NCI-H187 (cell line): ENCODE measurements around the gene NOL6.
"Not testable (repeated sequence)": the region's sequence is repeated elsewhere in the genome, so short reads cannot be mapped to it uniquely, and the experiment has no call there.

Experiments
- DNase-seq, 2 experiments: peaks; one replicate each; lab custom pipeline; 2025; lab: John Stamatoyannopoulos, UW

Gene NOL6, protein sequence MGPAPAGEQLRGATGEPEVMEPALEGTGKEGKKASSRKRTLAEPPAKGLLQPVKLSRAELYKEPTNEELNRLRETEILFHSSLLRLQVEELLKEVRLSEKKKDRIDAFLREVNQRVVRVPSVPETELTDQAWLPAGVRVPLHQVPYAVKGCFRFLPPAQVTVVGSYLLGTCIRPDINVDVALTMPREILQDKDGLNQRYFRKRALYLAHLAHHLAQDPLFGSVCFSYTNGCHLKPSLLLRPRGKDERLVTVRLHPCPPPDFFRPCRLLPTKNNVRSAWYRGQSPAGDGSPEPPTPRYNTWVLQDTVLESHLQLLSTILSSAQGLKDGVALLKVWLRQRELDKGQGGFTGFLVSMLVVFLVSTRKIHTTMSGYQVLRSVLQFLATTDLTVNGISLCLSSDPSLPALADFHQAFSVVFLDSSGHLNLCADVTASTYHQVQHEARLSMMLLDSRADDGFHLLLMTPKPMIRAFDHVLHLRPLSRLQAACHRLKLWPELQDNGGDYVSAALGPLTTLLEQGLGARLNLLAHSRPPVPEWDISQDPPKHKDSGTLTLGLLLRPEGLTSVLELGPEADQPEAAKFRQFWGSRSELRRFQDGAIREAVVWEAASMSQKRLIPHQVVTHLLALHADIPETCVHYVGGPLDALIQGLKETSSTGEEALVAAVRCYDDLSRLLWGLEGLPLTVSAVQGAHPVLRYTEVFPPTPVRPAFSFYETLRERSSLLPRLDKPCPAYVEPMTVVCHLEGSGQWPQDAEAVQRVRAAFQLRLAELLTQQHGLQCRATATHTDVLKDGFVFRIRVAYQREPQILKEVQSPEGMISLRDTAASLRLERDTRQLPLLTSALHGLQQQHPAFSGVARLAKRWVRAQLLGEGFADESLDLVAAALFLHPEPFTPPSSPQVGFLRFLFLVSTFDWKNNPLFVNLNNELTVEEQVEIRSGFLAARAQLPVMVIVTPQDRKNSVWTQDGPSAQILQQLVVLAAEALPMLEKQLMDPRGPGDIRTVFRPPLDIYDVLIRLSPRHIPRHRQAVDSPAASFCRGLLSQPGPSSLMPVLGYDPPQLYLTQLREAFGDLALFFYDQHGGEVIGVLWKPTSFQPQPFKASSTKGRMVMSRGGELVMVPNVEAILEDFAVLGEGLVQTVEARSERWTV

DNA sequence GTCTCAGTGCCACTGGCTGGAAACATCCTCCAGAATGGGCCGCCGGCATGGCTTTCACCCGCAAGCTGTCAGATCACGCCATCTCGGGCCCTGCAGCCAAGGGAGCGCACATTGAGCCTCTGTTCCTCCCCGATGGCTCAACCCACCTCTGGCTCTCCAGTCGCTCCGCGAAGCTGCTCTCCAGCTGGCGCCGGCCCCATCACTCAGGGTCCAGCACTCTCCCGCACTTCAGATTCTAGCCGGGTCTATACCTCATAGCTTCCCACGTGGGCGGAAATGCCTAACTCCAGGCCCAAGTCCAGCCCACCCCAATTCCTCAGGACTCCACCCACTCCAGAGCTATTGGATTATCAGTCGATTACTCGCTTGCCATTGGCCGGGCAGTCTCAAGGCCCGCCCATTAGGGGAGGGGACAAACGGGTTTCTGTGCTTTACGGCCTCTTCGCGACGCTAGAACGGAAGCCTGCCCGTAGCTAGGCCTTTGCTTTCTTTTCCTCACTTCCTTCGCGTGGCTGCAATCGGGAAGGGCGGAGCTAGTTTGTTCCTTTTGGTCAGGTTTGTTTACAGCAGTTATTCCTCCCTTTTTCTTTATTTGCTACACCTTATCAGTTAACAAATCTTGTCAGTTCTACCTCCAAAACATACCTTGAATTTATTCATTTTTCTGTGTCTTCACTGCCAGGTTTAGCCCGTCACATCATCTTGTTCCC lies at the start of gene NOL6:
NOL6 (minus strand) TSS at position 282 of the 710 bp plus-strand sequence; CDS start at position 200, 82 bp downstream.
- DNase-seq, result peak; percentile 87 to 92

- DNase-seq, result not testable (repeated sequence)
These were observed 48.1 kb upstream of the NOL6 start for GRCh38 chr9:33521861-33522260.

DNA sequence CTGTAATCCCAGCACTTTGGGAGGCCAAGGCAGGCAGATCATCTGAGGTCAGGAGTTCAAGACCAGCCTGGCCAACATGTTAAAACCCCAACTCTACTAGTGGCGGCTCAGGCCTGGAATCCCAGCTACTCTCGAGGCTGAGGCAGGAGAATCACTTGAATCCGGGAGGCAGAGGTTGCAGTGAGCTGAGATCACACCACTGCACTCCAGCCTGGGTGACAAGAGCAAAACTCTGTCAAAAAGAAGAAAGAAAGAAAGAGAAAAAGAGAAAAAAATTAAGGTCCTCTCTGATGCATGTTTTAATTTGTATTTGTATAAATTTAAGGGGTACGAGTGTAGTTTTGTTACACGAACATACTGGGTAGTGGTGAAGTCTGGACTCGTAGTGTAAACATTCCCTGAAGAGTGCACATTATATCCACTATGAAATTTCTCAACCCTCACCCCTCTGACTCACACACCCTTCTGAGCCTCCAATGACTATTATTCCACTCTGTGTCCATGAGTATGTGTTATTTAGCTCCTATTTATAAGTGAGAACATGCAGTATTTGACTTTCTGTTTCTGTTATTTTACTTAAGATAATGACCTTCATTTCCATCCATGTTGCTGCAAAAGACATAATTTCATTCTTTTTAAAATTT lies 44.3 kb upstream of the NOL6 start:
- DNase-seq, result not testable (repeated sequence)

DNA sequence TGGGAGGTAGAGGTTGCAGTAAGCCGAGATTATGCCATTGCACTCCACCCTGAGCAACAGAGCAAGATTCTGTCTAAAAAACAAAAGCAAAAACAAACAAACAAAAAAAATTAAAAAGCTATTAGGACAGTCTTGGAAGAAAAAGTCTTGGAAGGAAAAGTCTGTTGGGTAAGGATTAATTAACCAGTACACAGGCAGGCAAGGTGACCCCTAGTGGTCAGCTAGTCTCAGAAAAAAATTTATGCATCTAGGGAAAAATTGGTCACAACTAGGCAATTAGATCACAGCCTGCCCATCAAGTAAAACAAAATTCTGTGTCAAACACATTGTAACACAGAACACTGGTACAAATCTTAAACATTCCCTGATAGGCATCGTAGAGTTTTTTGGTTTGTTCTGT lies 43.6 kb upstream of the NOL6 start:
- DNase-seq, result peak in 1 of 2 experiments; percentile 28

DNA sequence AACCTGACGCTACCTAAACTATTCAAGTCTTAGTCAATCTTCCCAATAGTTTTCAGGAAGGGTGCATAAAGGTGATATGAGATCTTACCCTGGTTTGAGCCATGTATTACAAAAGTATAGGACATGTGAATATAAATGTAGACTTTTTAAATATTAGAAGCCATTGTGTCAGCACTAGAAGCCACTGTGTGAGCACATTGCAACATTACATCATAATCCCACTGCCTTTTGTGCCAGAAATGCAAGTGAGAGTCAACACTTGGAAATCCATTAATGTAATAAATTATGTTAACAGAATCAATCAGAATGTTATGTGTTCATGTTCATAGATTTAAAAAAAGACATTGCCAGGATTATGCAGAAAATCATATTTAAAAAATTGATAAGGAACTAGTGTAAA lies 42.7 kb upstream of the NOL6 start:
- DNase-seq, result not testable (repeated sequence)

DNA sequence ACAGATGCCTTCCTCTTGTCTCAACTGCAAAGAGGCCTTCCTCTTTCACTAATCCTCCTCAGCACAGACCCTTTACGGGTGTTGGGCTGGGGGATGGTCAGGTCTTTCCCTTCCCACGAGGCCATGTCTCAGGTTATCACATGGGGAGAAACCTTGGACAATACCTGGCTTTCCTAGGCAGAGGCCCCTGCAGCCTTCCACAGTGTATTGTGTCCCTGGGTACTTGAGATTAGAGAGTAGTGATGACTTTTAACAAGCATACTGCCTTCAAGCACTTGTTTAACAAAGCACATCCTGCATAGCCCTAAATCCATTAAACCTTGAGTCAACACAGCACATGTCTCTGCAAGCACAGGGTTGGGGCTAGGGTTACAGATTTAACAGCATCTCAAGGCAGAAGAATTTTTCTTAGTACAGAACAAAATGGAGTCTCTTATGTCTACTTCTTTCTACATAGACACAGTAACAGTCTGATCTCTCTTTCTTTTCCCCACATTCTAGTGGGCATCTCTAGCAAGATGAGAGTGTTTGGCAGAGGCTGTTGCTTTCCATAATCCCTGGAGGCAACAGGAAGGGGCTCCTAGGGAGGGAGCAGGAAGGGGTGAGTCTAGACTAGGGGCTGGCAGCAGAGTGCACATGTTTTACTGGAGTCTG lies 41.7 kb upstream of the NOL6 start:
- DNase-seq, result not testable (repeated sequence)

DNA sequence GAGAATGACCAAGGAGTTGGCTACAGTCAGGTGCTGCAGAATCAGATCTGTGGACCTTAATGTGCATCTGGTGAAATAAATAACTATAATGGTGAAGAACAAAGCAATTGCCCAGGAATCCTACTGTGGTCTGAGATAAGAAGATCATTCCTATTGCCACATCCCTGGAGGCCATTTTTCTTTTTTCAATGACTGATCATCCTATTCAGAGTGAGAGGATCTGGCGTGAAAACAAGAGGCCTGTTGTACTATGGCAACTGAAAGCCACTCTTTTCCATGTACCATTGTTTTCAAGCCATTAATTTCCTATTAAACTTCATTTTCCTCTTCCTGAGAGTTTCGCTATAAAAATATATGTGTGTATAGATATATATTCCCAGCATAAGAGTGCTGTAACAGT lies 38.8 kb upstream of the NOL6 start:
- DNase-seq, result not testable (repeated sequence)

GRCh38 chr9:33511184-33511517 lies 37.4 kb upstream of the NOL6 start:
- not testable (repeated sequence) for DNase-seq

DNA sequence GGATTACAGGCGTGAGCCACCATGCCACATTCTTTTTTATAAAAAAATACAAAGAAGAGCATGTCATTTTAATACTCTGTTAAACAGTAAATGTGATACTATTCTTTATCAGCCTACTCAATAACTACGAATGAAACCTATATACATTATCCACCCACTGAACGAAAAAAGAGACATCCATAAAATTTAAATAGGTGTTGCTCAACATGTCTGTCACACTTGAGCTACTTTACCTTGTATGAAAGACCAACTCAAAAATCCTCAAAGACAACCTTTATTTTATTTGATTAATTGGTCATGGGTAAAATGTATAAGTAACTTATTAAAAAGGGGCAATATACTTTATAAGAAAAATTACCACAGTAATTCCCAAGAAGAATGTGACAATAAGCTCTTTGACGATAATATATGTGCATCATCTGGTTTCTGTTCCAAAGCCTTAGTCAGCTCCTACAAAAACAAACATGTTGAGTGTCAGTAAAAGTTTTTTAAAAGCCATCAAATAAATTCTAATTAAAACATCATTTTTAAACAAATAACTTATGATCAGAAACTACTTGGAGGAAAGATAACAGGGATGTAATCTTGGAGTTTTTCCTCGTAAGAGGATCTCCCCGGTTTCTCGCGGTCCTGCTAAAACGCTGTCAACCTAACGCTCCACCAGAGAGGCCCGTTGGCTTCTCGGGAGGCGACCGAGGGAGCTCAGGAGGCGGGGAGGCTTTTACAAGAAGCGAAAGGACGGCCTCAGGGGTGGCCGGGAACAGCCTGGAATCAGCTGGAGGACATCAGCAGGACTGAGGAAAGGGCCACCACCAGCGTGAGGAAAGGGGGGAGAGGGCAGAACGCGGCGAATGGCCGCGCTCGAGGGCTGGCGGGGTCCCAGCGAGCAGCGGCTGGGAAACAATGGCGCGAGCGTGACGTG lies 36.8 kb upstream of the NOL6 start:
- DNase-seq, result no peak

DNA sequence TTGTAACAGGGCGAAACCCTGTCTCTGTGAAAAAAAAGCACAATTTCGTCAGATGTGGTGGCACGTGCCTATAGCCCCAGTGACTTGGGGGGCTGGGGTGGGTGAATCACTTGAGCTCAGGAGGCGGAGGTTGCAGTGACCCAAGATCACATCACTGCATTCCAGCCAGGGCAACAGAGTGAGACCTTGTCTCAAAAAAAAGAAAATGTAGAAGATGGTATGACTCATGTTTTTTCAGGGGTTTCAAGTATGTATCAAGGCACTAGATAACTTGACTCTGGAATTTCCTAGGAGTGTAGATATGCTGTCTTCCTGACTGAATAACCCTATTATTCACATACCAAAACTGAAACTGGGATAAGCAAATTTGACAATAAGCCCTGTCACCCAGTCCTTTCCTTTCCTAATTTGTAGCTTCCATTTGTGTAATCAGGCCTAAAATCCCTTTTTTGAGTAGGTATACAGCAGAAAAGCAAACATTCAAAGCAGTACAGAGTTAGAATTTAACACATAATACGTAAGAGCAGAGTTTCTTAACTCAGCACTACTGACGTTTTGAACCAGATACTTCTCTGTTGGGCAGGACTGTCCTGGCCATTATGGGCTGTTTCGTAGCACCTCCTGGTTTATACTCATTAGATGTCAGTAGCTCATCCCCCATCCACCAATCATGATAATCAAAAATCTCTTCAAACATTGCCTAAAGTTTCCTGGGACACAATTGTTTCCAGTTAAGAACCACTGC lies 33.1 kb upstream of the NOL6 start:
- no peak for DNase-seq

- DNase-seq, result no peak
These were observed 24.7 kb upstream of the NOL6 start for GRCh38 chr9:33498387-33498786.

GRCh38 chr9:33493819-33494218 lies 20.1 kb upstream of the NOL6 start:
- not testable (repeated sequence) for DNase-seq

DNA sequence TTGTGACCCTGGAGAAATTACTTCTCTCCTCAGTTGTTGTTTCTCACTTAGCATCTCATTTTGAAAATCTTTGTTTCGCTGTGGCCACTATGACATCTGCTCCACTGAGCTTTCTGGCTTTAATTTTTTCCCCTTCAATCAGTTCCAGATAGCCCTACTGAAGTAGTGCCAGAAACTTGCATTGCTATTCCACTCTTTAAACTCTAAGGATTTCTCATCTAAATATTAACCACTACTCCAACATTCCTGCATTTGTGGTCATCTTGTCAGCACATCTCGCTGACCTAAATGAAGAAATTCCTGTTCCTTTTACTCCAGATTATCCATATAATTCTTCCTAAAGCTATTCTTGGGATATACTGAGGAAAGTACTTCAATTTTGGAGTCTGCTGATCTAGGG lies 15.3 kb upstream of the NOL6 start:
- DNase-seq, result no peak

GRCh38 chr9:33485312-33485711 lies 11.6 kb upstream of the NOL6 start:
- not testable (repeated sequence) for DNase-seq

GRCh38 chr9:33480976-33481375 lies 7.3 kb upstream of the NOL6 start:
- DNase-seq, result no peak

DNA sequence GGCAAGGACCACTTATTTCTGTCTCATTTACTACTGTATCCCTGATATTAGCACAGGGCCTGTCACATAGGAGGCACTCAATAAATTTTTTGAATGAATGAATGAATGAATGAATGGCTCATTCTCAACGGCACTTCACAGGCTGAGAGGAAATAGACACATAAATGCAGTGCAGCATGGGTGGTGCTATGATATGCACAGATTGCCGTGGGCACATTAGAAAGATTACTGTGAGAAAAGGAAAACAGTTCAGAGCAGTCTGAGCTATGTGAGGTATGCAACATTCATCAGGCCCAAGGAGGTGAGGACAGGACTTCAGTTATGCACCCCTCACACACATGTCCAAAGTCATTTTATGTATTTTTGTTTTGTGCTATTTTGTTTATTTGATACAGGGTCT lies 6.4 kb upstream of the NOL6 start:
- DNase-seq, result no peak

DNA sequence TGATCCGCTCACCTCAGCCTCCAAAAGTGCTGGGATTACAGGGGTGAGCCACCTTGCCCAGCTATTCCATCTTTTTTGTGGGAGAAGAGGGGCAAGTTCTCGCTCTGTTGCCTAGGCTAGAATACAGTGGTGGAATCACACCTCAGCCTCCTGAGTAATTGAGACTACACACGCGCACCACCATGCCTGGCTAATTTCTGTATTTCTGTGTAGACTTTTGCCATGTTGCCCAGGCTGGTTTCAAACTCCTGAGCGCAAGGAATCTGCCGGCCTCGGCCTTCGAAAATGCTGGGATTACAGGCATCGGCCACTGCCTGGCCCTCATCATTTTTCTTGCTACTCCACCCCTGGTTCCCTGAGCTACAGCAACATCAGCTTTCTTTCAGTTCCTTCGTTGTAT lies 2.8 kb upstream of the NOL6 start:
- no peak for DNase-seq

DNA sequence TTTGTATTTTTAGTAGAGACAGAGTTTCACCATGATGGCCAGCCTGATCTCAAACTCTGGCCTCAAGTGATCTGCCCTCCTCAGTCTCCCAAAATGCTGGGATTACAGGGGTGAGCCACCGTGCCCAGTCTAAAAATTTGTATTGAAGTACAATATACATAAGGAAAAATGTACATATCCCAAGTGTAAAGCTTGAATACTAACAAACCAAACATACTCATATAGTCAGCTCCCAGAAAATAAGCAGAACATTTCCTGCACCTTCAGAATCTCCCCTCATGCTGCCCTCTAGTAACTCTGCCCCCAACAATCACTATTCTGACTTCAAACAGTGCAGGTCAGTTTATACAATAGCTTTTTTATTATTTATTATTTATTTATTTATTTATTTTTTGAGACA lies 1.6 kb upstream of the NOL6 start:
- DNase-seq, result no peak
